GM19438 (cell line): Measurements from ENCODE around the gene DMRTC2.
"Not testable (repeated sequence)": the region's sequence is repeated elsewhere in the genome, so short reads cannot be mapped to it uniquely, and the experiment has no call there.

Experiments used
- ATAC-seq: cut with Tn5 transposase; IDR thresholded peaks from one replicate; pipeline ENCODE4 v1.9.1; 2021; ENCODE audit warnings: low read depth; ENCODE audit not compliant: unreplicated experiment

The DMRTC2 gene

GRCh38 chr19:41869374-41869955 is 24.6 kb downstream of the DMRTC2 start:
- ATAC-seq = no peak

- ATAC-seq = no peak
Measured at GRCh38 chr19:41870401-41870873, 25.6 kb downstream of the DMRTC2 start.

- peak; percentile 63 for ATAC-seq
Measured at GRCh38 chr19:41871573-41872383, 26.9 kb downstream of the DMRTC2 start.

- no peak for ATAC-seq
Measured at GRCh38 chr19:41872384-41872774, 27.5 kb downstream of the DMRTC2 start.

GRCh38 chr19:41872775-41873647 is 28.2 kb downstream of the DMRTC2 start:
- ATAC-seq = no peak

GRCh38 chr19:41875973-41876372 is 31.1 kb downstream of the DMRTC2 start:
- not testable (repeated sequence) for ATAC-seq

- peak; percentile 61 for ATAC-seq
Measured at GRCh38 chr19:41876847-41877832, 32.3 kb downstream of the DMRTC2 start, which contains the start of gene CD79A. CD79A (plus strand) TSS chr19:41877279; CDS start chr19:41877305, 26 bp downstream.

- ATAC-seq = no peak
Measured at GRCh38 chr19:41877916-41878905, 33.4 kb downstream of the DMRTC2 start.

GRCh38 chr19:41879080-41879479 is 34.2 kb downstream of the DMRTC2 start:
- ATAC-seq = no peak

- ATAC-seq = no peak
Measured at GRCh38 chr19:41879670-41880328, 35.0 kb downstream of the DMRTC2 start.

GRCh38 chr19:41880329-41880708 is 35.5 kb downstream of the DMRTC2 start:
- ATAC-seq = no peak

- no peak for ATAC-seq
Measured at GRCh38 chr19:41882568-41883462, 38.0 kb downstream of the DMRTC2 start, which contains the start of gene ARHGEF1. ARHGEF1 (plus strand) TSS chr19:41883184; CDS start chr19:41888083, 4,899 bp downstream.

GRCh38 chr19:41883463-41883820 is 38.6 kb downstream of the DMRTC2 start:
- no peak for ATAC-seq

- ATAC-seq = peak; percentile 58
Measured at GRCh38 chr19:41883821-41884733, 39.2 kb downstream of the DMRTC2 start.

- ATAC-seq = no peak
Measured at GRCh38 chr19:41886761-41887710, 42.2 kb downstream of the DMRTC2 start.
